HG03039 (cell line): ENCODE data around the gene SLC24A3.
A peak's percentile ranks its signal among the peaks of the same experiment; 100 is the strongest.

Experiments used
- ATAC-seq: cut with Tn5 transposase; IDR thresholded peaks from one replicate; pipeline ENCODE4 v1.9.1; 2021; ENCODE audit warnings: mild to moderate bottlenecking, moderate library complexity; ENCODE audit not compliant: unreplicated experiment

The SLC24A3 gene

DNA sequence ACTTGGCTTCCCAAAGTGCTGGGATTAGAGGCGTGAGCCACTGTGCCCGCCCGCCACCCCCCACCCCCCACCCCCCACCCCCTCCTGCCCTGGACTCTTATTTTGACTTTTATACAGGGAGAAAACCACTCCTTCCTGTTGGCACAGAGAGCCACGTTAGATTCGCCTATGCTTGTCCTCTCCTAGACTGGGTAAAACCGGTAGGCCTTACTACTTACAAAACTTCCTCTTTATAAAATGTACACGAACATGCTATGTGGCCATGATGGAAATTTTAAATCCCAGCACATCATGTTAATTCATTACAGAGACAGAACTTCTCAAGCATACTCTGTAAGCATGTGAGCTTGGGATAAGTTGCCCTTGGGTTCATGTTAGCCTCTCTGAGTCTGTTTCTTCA, 124.2 kb downstream of the SLC24A3 start:
- ATAC-seq: no peak

DNA sequence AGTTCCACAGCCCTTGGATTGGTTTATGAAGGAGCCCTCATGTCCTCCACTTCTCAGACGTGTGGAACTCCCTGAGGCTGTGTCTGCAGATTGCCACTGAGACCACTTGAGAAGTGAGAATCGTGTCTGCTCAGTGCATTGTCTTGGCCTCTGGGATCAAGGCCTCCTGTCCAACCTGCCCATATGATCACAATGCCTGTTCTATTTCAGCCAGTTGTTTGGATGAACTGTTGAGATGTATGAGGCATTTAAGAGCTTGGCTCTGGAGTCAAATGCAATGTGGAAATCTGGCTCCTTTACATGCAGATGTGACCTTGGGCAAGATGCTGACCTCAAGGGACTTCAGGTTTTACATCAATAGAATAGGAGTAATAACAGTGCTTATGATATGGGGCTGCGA, 125.9 kb downstream of the SLC24A3 start:
- ATAC-seq: no peak

- no peak for ATAC-seq
Measured at GRCh38 chr20:19338960-19339359, 126.5 kb downstream of the SLC24A3 start.

DNA sequence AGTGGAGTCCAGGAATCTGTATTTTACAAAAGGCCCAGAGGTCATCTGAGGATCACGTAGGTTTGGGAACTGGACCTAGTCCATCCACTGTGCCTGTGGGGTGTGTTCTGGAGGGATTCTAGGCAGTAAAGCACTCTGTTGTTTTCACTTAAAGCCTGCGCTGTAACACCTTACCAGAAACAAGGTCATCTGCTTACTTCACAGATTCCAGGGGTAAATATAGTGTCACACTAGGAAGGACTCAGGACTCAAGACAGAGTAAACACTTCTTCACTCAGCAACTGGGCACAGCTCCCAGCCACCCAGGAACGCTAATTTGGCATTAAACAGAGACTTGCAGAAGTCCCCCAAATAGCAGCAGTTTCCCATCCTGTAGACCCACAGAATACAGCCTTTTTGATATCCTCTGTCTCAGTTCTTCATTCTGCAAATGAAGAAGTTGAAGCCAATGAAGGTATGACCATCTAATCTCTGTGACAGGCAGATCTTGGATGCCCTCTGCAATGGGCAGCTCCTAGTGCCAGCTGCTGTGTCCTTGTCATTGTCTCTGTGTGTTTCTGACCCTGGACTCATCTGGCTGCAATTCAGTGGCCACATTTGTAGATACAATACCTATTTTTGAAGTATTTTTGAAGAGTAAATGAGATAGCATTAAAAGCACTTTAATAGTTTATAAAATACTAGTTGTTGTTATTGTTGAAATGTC, 129.1 kb downstream of the SLC24A3 start:
- no peak for ATAC-seq

DNA sequence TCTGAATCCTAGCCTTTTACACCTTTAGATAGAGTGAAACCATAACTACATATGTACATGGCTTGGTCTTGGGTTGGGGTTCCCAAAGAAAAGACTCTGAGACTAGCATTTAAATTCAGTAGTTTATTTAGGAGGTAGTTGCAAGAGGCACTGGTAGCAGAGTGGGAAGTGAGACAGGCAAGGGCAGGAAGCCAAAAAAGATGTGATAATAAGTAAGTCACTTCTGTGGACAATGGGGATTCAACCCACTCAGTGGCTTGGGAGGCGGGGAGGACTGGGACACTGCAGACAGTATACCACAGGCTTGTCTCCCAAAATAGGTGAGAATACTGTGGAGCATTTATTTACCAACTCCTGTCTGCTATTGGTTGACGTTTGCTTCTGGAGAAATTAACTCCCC, 131.9 kb downstream of the SLC24A3 start:
- no peak for ATAC-seq

- ATAC-seq: peak; percentile 74
Measured at GRCh38 chr20:19347943-19348456, 135.6 kb downstream of the SLC24A3 start.

- no peak for ATAC-seq
Measured at GRCh38 chr20:19348582-19348981, 136.1 kb downstream of the SLC24A3 start.

- ATAC-seq: no peak
Measured at GRCh38 chr20:19349879-19350278, 137.4 kb downstream of the SLC24A3 start.

GRCh38 chr20:19351542-19351941, 139.1 kb downstream of the SLC24A3 start:
- ATAC-seq: no peak

- no peak for ATAC-seq
Measured at GRCh38 chr20:19354950-19355349, 142.5 kb downstream of the SLC24A3 start.

- ATAC-seq: no peak
Measured at GRCh38 chr20:19361790-19362189, 149.3 kb downstream of the SLC24A3 start.

DNA sequence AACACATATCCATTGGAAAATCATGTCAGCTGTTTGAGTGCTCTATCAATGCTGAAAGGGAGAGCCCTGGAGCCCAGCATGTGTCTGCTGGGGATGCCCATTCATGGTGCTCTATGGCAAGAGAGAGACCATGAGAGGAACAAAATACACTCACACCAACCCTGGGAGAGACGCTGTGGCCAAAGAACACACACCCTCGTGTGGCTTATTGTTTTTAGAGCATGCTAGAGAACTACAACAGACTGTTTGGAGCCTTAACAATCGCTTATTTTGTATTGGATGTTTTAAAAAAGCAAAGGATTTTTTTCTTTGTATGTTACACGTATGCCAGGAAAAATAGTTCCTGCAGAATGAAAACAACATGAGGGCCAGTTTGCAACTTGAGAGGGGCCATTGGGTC, 151.0 kb downstream of the SLC24A3 start:
- no peak for ATAC-seq

DNA sequence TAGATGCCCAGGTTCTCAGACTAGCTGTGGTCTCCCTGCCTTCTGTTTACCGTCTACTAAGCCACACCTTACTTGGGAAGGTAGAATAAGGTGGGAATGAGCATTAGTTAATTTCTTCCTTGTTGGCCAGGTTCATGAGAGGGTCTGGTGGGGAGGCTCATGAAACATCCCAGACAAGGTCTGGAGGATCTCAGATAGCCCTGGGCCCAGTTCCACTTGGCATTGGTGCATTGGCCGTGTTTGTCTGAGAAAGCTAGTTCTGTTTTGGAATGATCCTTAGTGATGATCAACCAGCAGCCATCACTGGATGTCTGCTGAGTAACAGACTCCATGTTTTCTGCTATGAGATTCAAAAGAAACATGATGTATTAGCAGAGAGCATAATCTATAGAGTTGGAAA, 155.1 kb downstream of the SLC24A3 start:
- no peak for ATAC-seq

- no peak for ATAC-seq
Measured at GRCh38 chr20:19368351-19368750, 155.9 kb downstream of the SLC24A3 start.

DNA sequence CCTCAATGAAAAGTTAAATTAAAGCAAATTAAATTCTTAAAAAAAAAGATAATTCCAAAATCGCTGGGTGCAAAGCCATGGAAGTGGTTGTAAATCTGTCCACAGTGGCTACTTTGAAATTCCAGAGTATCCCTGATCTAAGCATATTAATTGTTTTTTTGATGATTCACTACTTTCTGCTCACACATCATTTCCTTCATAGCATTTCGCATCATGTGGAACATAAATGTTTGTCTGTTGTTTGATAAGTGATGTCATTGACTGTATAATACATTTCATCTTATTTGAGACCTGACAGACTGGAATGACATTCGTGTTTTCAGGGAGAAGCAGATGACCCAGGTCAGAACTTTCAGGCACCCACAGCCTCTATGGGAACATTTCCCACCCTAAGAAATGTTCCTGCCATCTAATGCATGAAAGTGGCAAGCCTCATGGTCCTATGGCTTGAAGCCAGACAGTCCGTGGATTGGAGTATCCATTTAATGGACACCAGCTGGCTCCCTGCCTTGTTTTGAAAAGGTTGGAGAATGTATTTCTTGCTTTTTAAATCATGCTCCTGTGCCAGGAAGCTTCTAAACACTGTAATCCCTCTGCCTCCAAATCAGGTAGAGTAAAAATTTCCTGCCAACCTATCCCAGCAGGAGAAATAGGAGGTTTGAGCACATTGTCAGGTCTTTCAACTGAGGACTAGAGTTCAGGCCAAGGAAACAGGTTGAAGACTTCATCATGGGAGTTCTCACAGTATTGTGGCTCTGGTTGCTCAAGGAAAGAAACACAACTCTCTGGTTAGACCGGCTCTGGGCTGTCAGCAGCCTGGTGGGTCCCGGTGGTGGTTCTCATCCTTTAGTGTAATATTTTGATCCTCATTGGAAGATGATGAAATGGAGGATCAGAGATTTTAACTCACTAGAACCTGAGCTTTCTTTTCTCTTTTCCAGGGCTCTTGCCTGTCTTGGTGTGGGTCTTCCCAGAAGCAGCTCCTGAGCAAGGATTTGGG, 157.9 kb downstream of the SLC24A3 start:
- ATAC-seq: no peak

DNA sequence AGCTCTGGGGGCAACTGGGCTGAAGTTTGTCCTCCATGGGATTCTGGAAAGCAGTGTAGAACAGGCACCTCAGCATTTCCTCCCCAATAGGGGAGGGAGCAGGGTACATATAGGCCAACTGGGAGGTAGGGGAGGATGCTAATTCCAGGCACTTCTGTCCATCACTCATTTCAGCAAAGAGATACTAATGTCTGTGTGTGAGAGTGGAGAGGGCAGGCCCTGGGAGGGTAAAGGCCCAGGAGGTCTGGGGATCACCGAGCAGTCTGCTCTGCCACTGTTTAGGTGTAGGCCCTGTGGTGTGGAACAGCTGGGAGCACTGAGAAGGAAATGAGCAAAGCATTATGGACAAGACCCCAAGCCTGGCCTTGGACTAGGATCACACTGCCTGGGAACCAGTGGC, 158.7 kb downstream of the SLC24A3 start:
- no peak for ATAC-seq

GRCh38 chr20:19374216-19374615, 161.8 kb downstream of the SLC24A3 start:
- no peak for ATAC-seq

- no peak for ATAC-seq
Measured at GRCh38 chr20:19375395-19375794, 163.0 kb downstream of the SLC24A3 start.

DNA sequence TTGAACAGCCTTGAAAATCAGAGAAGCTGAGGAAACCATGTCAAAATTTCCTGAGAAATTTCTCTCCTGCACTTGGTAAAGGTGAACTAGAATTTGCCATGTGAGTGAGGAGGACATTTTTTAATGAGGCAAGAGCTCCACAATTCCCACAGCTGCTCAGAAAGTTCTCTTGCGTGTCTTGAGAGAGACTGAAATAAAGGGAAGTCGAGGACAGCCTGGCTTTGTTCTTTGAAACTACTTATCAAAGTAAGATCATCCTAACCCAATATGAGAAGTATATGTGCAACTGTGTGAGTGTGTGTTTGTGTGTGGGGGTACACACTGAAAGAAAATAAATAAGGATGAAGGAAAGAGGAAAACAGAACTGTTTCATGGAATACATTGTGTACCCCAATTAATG, 163.4 kb downstream of the SLC24A3 start:
- ATAC-seq: no peak

DNA sequence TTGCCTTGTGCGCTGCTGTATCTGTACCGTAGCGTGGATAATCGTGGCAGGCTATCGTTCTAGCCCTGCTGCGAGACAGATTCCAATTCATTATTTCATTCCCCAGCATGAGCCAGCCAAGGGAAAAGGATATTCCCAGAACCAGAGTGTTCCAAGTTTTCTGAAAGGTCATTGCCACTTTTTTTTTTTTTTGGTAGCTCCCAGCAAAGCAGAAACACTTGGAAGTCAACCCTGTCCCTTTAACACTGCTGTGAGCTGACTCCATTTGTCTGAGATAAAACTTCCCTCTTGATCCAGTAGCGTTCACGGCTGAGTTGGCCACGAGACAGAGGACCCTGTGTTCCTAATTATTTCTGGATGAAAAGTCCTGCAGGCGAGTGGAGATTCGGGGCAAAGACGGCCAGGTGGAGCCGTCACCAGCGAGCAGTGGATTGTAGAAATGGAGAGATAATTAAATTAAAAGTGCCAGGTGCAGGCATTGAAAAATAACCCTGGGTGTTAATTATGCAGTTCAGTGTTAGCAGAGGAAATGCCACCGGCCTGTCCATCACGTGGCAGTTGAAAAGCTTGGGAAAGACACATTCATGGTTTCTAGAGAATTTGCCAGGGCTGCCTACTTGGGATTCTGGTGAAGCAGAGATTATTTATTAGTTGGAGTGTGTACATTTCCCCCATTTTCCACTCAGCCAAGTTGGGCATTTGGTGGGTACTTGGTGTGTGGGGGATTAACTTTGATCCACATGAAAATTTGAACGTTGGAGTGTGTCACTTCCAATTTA, 164.2 kb downstream of the SLC24A3 start:
- no peak for ATAC-seq

- no peak for ATAC-seq
Measured at GRCh38 chr20:19378058-19378457, 165.6 kb downstream of the SLC24A3 start.
